A673 (cell line): Measurements from ENCODE around the gene CUX1. TPM values are rescaled to one million over a fixed set of nuclear protein-coding genes. Genes with fewer than 3 reads are reported as not detected.
A peak's percentile ranks its signal among the peaks of the same experiment; 100 is the strongest.

ENCODE experiments used
- BruUV-seq: library from RNA; stranded (reverse); fragments of 400-500 nt; replicated peaks from 2 replicates; lab custom pipeline; 2021; lab: Mats Ljungman, UMichigan
- CTCF ChIA-PET: fragments of 300-600 bp; sonication (Branson Sonifier 250); formaldehyde crosslinking; loops from one replicate; lab custom pipeline; 2022; ENCODE audit warnings: antibody characterized with exemption; lab: Charles Lee
- POLR2A ChIA-PET: fragments of 300-600 bp; sonication (Branson Sonifier 250); formaldehyde crosslinking; loops from one replicate; lab custom pipeline; 2022; ENCODE audit warnings: antibody characterized with exemption; ENCODE audit not compliant: low non-redundant PET; lab: Charles Lee
- DNase-seq: peaks from one replicate; pipeline ENCODE4 v3.0.0-alpha.2; 2015; ENCODE audit warnings: low spot score
- H3K27ac ChIP-seq: fragments of 200-600 bp; sonication (generic); 2 replicates; pipeline ENCODE4 v1.5.1; 2016; ENCODE audit warnings: mixed run types, low read depth, mild to moderate bottlenecking, mixed read lengths, antibody characterized with exemption, low read length; ENCODE audit not compliant: poor library complexity, severe bottlenecking
- H3K27me3 ChIP-seq: fragments of 200-600 bp; sonication (generic); replicated peaks from 2 replicates; pipeline ENCODE4 v1.6.1; 2017; ENCODE audit warnings: mixed run types, low read depth, mild to moderate bottlenecking, mixed read lengths, antibody characterized with exemption, low read length; ENCODE audit not compliant: insufficient read depth, poor library complexity
- H3K36me3 ChIP-seq: fragments of 200-600 bp; sonication (generic); 2 replicates; pipeline ENCODE4 v1.6.1; 2016; ENCODE audit warnings: mixed run types, mild to moderate bottlenecking, mixed read lengths, antibody characterized with exemption, low read length; ENCODE audit not compliant: insufficient read depth, poor library complexity, severe bottlenecking
- H3K4me1 ChIP-seq: fragments of 200-600 bp; sonication (generic); 2 replicates; pipeline ENCODE4 v1.6.1; 2017; ENCODE audit warnings: mixed run types, mild to moderate bottlenecking, mixed read lengths, antibody characterized with exemption, low read length; ENCODE audit not compliant: insufficient read depth, poor library complexity, severe bottlenecking
- H3K4me3 ChIP-seq: fragments of 200-600 bp; sonication (generic); 2 replicates; pipeline ENCODE4 v1.5.1; 2016; ENCODE audit warnings: low read depth, mixed run types, mild to moderate bottlenecking, mixed read lengths, low read length; ENCODE audit not compliant: poor library complexity, severe bottlenecking
- H3K9me3 ChIP-seq: fragments of 200-600 bp; sonication (generic); 2 replicates; pipeline ENCODE4 v1.6.1; 2016; ENCODE audit warnings: mixed run types, low read depth, mild to moderate bottlenecking, mixed read lengths, antibody characterized with exemption, low read length; ENCODE audit not compliant: poor library complexity, severe bottlenecking
- CTCF ChIP-seq: fragments of 300-800, 200-600 bp; sonication (generic); conservative IDR thresholded peaks from 2 replicates; pipeline ENCODE4 v1.5.1; 2017; ENCODE audit warnings: low read depth, mild to moderate bottlenecking, antibody characterized with exemption, low read length, moderate library complexity, mixed read lengths
- EZH2 ChIP-seq: fragments of 200-600 bp; sonication (generic); IDR thresholded peaks from 2 replicates; pipeline ENCODE4 v1.6.1; 2017; ENCODE audit warnings: borderline replicate concordance, low read depth, mild to moderate bottlenecking, mixed read lengths, antibody characterized with exemption, low read length; ENCODE audit not compliant: poor library complexity, severe bottlenecking
- intact Hi-C: fragments of 100-400 bp; cut with micrococcal nuclease; formaldehyde crosslinking; loops from one replicate; pipeline ENCODE4 v1.10.0; 2022; ENCODE audit not compliant: unreplicated experiment
- total RNA-seq: library from RNA; stranded (reverse); gene quantifications from 2 replicates; pipeline ENCODE4 v1.2.3, GENCODE V29; 2021

Gene CUX1
- total RNA-seq, 1 experiment from 2014 or later: 49.4 TPM

GRCh38 chr7:102117743-102118142, 300.3 kb downstream of the CUX1 start:
- DNase-seq: no peak
- BruUV-seq: no TSS peak

DNA sequence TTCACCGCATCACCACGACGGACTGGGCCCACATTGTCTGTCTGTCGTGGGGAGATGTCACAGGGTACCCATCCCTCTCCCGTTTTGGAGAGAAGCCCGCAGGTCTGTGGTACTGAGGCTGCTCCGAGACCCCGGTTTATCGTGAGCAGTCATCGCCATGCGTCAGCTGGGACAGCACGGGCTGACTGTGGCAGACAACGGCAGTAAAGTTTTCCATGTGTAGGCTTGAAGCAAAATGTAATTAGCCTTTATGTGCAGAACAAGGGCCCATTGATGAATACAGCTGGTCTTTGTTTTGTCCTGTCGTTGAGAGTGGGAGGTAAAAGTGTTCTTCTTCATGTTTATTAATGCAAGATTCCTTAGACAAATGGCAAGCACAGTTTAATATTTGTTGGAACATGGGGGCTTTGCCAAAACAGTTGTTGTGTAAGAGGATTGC, 301.8 kb downstream of the CUX1 start:
- peak; percentile 55 for DNase-seq
- BruUV-seq: no TSS peak
- POLR2A ChIA-PET: no interaction called here
- CTCF ChIA-PET: no interaction called here
- no peaks in the 10 kb centered on the region for H3K36me3 ChIP-seq
- peaks cover 45% of the 10 kb centered on the region for H3K4me1 ChIP-seq
- H3K4me3 ChIP-seq: no peak overlapping the region
- intact Hi-C loops: no loop called here
- H3K27ac ChIP-seq: peak overlapping the region; percentile 34
- no peaks in the 10 kb centered on the region for H3K9me3 ChIP-seq
- TF ChIP-seq EZH2 (no peak), CTCF (no peak)
- no peaks in the 10 kb centered on the region for H3K27me3 ChIP-seq

More at GRCh38 chr7:102117743-102118142, 300.3 kb downstream of the CUX1 start:
- ChIA-PET CTCF (no interaction called here), POLR2A (no interaction called here)
- no peaks in the 10 kb centered on the region for H3K9me3 ChIP-seq
- H3K4me1 ChIP-seq: peaks cover 39% of the 10 kb centered on the region
- no peaks in the 10 kb centered on the region for H3K36me3 ChIP-seq
- intact Hi-C loops: no loop called here
- no peak for TF ChIP-seq CTCF
- no peak for TF ChIP-seq EZH2
- H3K27ac ChIP-seq: no peak overlapping the region
- H3K27me3 ChIP-seq: no peaks in the 10 kb centered on the region
- no peak overlapping the region for H3K4me3 ChIP-seq

GRCh38 chr7:102119925-102120324, 302.5 kb downstream of the CUX1 start:
- peak overlapping the region; percentile 13 for H3K27ac ChIP-seq
- intact Hi-C loops: no loop called here
- POLR2A ChIA-PET: no interaction called here

More at GRCh38 chr7:102119925-102120324, 302.5 kb downstream of the CUX1 start:
- no peak for DNase-seq
- Histone ChIP-seq H3K27me3 (no peaks in the 10 kb centered on the region), H3K9me3 (no peaks in the 10 kb centered on the region), H3K36me3 (no peaks in the 10 kb centered on the region), H3K4me1 (peaks cover 47% of the 10 kb centered on the region), H3K4me3 (no peak overlapping the region)
- CTCF ChIA-PET: no interaction called here
- TF ChIP-seq CTCF (no peak), EZH2 (no peak)
- no TSS peak for BruUV-seq
